Measurements from ENCODE around the gene CACNA1C.

CACNA1C gene

DNA sequence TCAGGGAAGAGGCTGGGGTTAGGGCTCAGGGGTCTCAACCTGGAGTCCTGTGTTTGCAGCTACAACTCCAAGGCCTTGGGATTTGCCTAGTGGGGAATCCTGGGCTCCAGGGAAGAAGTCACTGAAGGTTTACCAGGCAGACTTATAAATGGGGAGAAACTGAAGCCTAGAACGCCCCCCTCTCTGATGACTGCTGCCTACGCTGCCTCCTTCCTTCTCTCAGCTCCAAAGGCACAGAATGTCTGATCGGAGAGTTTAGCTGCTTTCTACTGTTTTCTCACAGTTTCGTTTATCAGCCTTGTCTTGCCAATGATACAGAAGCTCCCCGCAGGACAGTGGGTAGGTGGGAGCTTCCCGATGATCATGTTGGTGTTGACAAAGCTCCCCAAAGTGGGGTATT lies 101.7 kb downstream of the CACNA1C start:
- H3K27ac ChIP-seq (ENCODE audit: poor library complexity, severe bottlenecking) = no peak overlapping the region
- H3K27me3 ChIP-seq (ENCODE audit: insufficient read depth, poor library complexity, severe bottlenecking) = peaks cover 24% of the 10 kb centered on the region
- TF ChIP-seq, protein P1, sequence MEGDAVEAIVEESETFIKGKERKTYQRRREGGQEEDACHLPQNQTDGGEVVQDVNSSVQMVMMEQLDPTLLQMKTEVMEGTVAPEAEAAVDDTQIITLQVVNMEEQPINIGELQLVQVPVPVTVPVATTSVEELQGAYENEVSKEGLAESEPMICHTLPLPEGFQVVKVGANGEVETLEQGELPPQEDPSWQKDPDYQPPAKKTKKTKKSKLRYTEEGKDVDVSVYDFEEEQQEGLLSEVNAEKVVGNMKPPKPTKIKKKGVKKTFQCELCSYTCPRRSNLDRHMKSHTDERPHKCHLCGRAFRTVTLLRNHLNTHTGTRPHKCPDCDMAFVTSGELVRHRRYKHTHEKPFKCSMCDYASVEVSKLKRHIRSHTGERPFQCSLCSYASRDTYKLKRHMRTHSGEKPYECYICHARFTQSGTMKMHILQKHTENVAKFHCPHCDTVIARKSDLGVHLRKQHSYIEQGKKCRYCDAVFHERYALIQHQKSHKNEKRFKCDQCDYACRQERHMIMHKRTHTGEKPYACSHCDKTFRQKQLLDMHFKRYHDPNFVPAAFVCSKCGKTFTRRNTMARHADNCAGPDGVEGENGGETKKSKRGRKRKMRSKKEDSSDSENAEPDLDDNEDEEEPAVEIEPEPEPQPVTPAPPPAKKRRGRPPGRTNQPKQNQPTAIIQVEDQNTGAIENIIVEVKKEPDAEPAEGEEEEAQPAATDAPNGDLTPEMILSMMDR (IDR thresholded peaks at IDR 0.05; ENCODE audit: poor library complexity, severe bottlenecking) = no peak
- ATAC-seq (ENCODE audit: low read depth) = no peak
- H3K4me3 ChIP-seq (ENCODE audit: severe bottlenecking) = no peak overlapping the region
- H3K9me3 ChIP-seq (ENCODE audit: severe bottlenecking) = no peaks in the 10 kb centered on the region
- DNase-seq (ENCODE audit: low spot score) = no peak
- H3K36me3 ChIP-seq (ENCODE audit: low read depth) = no peaks in the 10 kb centered on the region
- no peaks in the 10 kb centered on the region for H3K4me1 ChIP-seq (ENCODE audit: insufficient read depth, poor library complexity, severe bottlenecking)

DNA sequence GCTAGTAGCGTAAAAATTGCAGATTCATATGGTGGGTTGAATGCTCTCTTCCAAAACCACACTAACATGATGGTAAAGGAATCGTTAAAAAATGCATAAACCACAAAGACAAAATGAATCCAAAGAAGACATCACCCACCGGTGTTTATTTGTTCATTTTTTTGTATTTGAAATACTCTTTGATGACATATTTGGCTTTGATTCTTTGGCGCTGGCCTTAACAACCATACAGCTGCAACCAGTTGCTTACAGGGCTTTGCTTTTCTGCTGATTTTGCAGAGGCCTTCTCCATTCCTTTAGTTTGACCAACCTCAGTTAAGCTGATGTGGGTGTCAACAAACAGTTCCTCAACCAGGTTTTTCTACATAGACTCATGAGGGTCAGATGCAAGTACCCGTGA lies 103.5 kb downstream of the CACNA1C start:
- Histone ChIP-seq H3K9me3 (ENCODE audit: severe bottlenecking) (no peaks in the 10 kb centered on the region), H3K4me3 (ENCODE audit: severe bottlenecking) (no peak overlapping the region), H3K27ac (ENCODE audit: poor library complexity, severe bottlenecking) (no peak overlapping the region), H3K27me3 (ENCODE audit: insufficient read depth, poor library complexity, severe bottlenecking) (peaks cover 24% of the 10 kb centered on the region), H3K36me3 (ENCODE audit: low read depth) (no peaks in the 10 kb centered on the region), H3K4me1 (ENCODE audit: insufficient read depth, poor library complexity, severe bottlenecking) (no peaks in the 10 kb centered on the region)
- ATAC-seq (ENCODE audit: low read depth) (no peak), DNase-seq (ENCODE audit: low spot score) (no peak)
- TF ChIP-seq, protein P1 (IDR thresholded peaks at IDR 0.05; ENCODE audit: poor library complexity, severe bottlenecking) = no peak

- TF ChIP-seq, protein P1 (IDR thresholded peaks at IDR 0.05; ENCODE audit: poor library complexity, severe bottlenecking) = no peak
- Histone ChIP-seq H3K4me3 (ENCODE audit: severe bottlenecking) (no peak overlapping the region), H3K27ac (ENCODE audit: poor library complexity, severe bottlenecking) (no peak overlapping the region), H3K4me1 (ENCODE audit: insufficient read depth, poor library complexity, severe bottlenecking) (no peaks in the 10 kb centered on the region), H3K27me3 (ENCODE audit: insufficient read depth, poor library complexity, severe bottlenecking) (peaks cover 21% of the 10 kb centered on the region), H3K36me3 (ENCODE audit: low read depth) (no peaks in the 10 kb centered on the region), H3K9me3 (ENCODE audit: severe bottlenecking) (no peaks in the 10 kb centered on the region)
- DNase-seq (ENCODE audit: low spot score) (no peak), ATAC-seq (ENCODE audit: low read depth) (no peak)
These were observed 107.3 kb downstream of the CACNA1C start for GRCh38 chr12:2160043-2160442.

DNA sequence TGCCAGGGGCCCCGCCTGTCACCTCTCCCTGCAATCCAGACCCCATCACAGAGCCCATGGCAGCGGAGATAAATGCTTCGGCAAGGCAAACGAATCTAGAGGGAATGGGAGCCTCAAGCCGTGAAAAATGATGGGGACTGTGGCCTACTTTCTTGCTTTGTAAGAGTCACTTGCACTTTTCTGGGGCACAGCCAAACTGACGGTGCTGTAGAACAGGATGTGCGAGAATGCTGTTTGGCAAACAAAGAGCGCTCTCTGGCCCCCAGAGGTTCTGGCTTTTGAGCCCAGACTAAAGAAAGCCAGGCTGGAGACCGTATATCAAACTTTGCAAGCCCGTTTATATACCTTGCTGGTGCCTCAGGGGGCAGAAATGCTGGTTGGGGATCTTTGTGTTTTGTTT lies 108.7 kb downstream of the CACNA1C start:
- Histone ChIP-seq H3K36me3 (ENCODE audit: low read depth) (no peaks in the 10 kb centered on the region), H3K4me1 (ENCODE audit: insufficient read depth, poor library complexity, severe bottlenecking) (no peaks in the 10 kb centered on the region), H3K9me3 (ENCODE audit: severe bottlenecking) (no peaks in the 10 kb centered on the region), H3K4me3 (ENCODE audit: severe bottlenecking) (no peak overlapping the region), H3K27me3 (ENCODE audit: insufficient read depth, poor library complexity, severe bottlenecking) (peaks cover 14% of the 10 kb centered on the region), H3K27ac (ENCODE audit: poor library complexity, severe bottlenecking) (no peak overlapping the region)
- DNase-seq (ENCODE audit: low spot score) = no peak
- TF ChIP-seq, protein P1 (IDR thresholded peaks at IDR 0.05; ENCODE audit: poor library complexity, severe bottlenecking) = no peak
- no peak for ATAC-seq (ENCODE audit: low read depth)

DNA sequence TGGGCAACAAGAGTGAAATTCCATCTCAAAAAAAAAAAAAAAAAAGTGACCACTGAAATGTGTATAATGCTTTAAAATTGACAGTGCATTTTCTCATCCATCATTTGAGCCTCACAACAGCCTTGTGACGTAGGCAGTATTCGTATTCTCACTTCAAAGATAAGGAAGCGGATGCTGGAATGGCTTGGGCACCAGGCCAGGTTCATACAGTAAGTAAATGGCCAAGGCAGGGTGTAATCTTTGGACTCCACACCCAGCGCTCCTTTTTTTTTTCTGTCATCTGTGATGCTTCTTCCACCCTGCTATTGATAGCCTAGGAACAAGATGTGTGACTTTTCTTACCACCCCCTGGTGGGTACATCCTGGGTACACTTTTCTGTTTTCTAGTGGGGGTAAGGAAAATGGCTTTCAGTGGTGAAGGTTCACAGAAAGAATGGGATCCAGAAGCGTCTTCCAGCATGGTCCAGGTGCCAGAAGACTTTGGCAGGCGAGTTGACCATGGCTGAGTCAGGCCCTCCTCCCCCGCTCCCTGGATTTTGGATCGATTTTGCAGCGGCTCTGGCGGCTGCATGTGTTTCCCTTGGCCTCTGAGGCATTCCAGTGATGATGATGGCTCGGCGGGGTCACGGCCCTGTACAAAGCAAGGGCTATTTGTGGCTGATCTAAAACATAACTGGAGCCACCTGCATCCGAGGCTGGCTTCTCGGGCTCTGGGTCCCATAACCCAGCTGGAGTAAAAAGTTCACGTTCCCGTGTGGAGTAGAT lies 110.6 kb downstream of the CACNA1C start:
- Histone ChIP-seq H3K36me3 (ENCODE audit: low read depth) (no peaks in the 10 kb centered on the region), H3K9me3 (ENCODE audit: severe bottlenecking) (no peaks in the 10 kb centered on the region), H3K4me3 (ENCODE audit: severe bottlenecking) (no peak overlapping the region), H3K27ac (ENCODE audit: poor library complexity, severe bottlenecking) (no peak overlapping the region), H3K4me1 (ENCODE audit: insufficient read depth, poor library complexity, severe bottlenecking) (no peaks in the 10 kb centered on the region), H3K27me3 (ENCODE audit: insufficient read depth, poor library complexity, severe bottlenecking) (peaks cover 14% of the 10 kb centered on the region)
- TF ChIP-seq, protein P1 (IDR thresholded peaks at IDR 0.05; ENCODE audit: poor library complexity, severe bottlenecking) = no peak
- no peak for ATAC-seq (ENCODE audit: low read depth)
- no peak for DNase-seq (ENCODE audit: low spot score)

Measured in RWPE2 (cell line).